ENCODE measurements around the gene DNAH5. TPM values are rescaled to one million over a fixed set of nuclear protein-coding genes. Genes with fewer than 3 reads are reported as not detected.

DNAH5 gene
- total RNA-seq, 4 donors from 2014 or later: 0.17 to 1.2 (median 0.63) TPM

DNA sequence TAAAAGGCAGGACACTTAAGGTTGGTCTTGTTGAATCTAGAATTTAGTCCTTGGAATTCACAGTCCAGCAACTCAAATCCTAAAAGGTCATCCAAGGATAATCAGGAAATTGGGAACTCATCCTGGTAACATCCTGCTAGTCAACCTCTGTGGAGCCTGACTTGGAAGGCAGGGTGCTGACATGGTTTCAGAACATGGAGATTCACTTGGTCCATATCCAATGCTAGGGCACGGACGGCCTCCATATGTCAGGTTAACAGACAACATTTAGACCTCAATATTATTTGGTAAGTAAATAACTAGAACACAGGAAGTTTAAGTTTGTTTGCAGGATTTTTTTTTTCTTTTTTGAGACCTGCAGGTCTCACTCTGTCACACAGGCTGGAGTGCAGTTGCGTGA, 783 bp upstream of the DNAH5 start:
- Histone ChIP-seq H3K9me3 (no peaks in the 10 kb centered on the region), H3K27ac (replicated peaks in 1 of 4) (no peak overlapping the region), H3K4me1 (no peaks in the 10 kb centered on the region), H3K27me3 (no peaks in the 10 kb centered on the region), H3K4me3 (no peak overlapping the region), H3K36me3 (no peaks in the 10 kb centered on the region)
- intact Hi-C loops (cut with DNase I): no loop called here
- no peak for TF ChIP-seq EP300 (IDR thresholded peaks at IDR 0.05)
- no peak for TF ChIP-seq POLR2A (IDR thresholded peaks at IDR 0.05; ENCODE audit: low read depth)
- TF ChIP-seq, protein P1, sequence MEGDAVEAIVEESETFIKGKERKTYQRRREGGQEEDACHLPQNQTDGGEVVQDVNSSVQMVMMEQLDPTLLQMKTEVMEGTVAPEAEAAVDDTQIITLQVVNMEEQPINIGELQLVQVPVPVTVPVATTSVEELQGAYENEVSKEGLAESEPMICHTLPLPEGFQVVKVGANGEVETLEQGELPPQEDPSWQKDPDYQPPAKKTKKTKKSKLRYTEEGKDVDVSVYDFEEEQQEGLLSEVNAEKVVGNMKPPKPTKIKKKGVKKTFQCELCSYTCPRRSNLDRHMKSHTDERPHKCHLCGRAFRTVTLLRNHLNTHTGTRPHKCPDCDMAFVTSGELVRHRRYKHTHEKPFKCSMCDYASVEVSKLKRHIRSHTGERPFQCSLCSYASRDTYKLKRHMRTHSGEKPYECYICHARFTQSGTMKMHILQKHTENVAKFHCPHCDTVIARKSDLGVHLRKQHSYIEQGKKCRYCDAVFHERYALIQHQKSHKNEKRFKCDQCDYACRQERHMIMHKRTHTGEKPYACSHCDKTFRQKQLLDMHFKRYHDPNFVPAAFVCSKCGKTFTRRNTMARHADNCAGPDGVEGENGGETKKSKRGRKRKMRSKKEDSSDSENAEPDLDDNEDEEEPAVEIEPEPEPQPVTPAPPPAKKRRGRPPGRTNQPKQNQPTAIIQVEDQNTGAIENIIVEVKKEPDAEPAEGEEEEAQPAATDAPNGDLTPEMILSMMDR (IDR thresholded peaks at IDR 0.05): no peak
- TF ChIP-seq POLR2AphosphoS5 (IDR thresholded peaks at IDR 0.05): no peak
- no peak for DNase-seq (ENCODE audit: extremely low spot score)
- 100% methylated on average over 3 of the region's 3 CpGs for WGBS

DNA sequence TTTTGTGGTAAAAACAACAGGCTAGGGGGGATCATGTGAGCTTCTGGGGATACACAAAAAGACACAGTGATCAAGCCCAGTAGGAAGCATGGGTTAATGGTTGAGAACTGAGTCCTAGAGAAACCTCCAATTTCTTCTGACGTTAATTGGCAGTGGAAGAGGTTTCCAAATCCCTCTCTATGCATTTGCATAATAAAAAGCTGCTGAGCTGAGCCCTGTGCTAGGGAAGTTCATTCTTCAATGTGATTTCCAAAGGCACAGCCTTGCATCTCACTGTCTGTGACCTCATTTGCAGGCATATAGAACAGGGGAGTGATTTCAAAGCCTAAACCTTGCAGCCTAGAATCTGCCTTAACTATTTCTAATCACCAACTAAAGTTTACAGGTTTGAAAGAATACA, 812 bp downstream of the DNAH5 start:
- Histone ChIP-seq H3K4me3 (no peak overlapping the region), H3K27me3 (no peaks in the 10 kb centered on the region), H3K4me1 (no peaks in the 10 kb centered on the region), H3K27ac (replicated peaks in 1 of 4) (no peak overlapping the region), H3K9me3 (no peaks in the 10 kb centered on the region), H3K36me3 (no peaks in the 10 kb centered on the region)
- TF ChIP-seq POLR2AphosphoS5 (IDR thresholded peaks at IDR 0.05) (no peak), EP300 (IDR thresholded peaks at IDR 0.05) (no peak), POLR2A (IDR thresholded peaks at IDR 0.05; ENCODE audit: low read depth) (no peak)
- TF ChIP-seq, protein P1 (IDR thresholded peaks at IDR 0.05): no peak
- no peak for DNase-seq (ENCODE audit: extremely low spot score)
- 30% methylated on average over 1 of the region's 1 CpG for WGBS
- intact Hi-C loops (cut with DNase I): no loop called here

DNA sequence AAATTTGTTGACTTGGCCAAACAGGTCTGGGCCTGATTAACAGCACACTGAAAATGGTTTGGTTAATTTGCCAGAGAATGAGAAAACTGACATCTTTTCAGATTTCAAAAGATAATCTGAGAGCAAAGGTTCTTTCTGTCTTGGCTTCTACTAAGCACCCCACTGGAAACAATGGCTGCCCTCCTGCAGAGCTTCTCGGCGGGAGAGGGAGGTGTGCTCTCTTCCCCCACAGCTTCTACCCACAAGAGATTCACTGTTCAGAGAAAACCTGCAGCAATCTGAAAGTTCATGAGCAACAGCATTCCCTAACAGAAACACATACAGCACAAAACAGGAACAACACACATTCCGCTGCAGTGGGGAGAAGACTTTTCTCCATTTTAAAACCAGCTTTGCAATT, 3.0 kb downstream of the DNAH5 start:
- intact Hi-C loops (cut with DNase I): no loop called here
- TF ChIP-seq POLR2AphosphoS5 (IDR thresholded peaks at IDR 0.05): no peak
- no peak for TF ChIP-seq EP300 (IDR thresholded peaks at IDR 0.05)
- TF ChIP-seq POLR2A (IDR thresholded peaks at IDR 0.05; ENCODE audit: low read depth): no peak
- TF ChIP-seq, protein P1 (IDR thresholded peaks at IDR 0.05): no peak
- H3K4me1 ChIP-seq: no peaks in the 10 kb centered on the region
- no peak overlapping the region for H3K27ac ChIP-seq (replicated peaks in 1 of 4)
- no peak for DNase-seq (ENCODE audit: extremely low spot score)
- 76% methylated on average over 3 of the region's 3 CpGs for WGBS
- no peak overlapping the region for H3K4me3 ChIP-seq
- H3K9me3 ChIP-seq: no peaks in the 10 kb centered on the region
- no peaks in the 10 kb centered on the region for H3K36me3 ChIP-seq
- no peaks in the 10 kb centered on the region for H3K27me3 ChIP-seq

DNA sequence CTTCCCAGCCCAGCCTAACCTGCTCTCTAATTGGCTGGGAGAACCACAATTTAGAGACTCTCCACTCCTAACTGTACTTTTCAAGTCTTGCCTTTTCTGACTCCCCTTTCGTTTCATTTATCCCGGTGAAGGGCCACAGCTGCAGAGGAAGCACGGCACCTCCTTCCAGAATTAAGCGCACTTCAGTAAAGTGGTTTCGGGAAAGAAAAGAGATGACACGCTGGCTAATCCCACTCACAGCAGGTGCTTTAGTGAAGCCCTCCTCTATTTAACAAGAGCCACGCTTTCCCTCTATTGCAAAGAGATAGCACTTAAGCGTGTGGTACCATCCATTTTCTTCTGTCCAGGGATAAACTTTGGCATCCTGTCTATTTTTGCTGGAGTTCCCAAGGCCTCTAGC, 4.8 kb downstream of the DNAH5 start:
- intact Hi-C loops (cut with DNase I): no loop called here
- Histone ChIP-seq H3K4me3 (no peak overlapping the region), H3K9me3 (no peaks in the 10 kb centered on the region), H3K4me1 (peaks cover 0 to 11% (median 5%) of the 10 kb centered on the region in 4 donors), H3K27me3 (no peaks in the 10 kb centered on the region), H3K36me3 (no peaks in the 10 kb centered on the region), H3K27ac (replicated peaks in 1 of 4) (no peak overlapping the region)
- no peak for DNase-seq (ENCODE audit: extremely low spot score)
- WGBS: 63% methylated on average over 8 of the region's 8 CpGs
- TF ChIP-seq POLR2A (IDR thresholded peaks at IDR 0.05; ENCODE audit: low read depth) (no peak), POLR2AphosphoS5 (IDR thresholded peaks at IDR 0.05) (no peak), EP300 (IDR thresholded peaks at IDR 0.05) (no peak)
- TF ChIP-seq, protein P1 (IDR thresholded peaks at IDR 0.05): no peak

DNA sequence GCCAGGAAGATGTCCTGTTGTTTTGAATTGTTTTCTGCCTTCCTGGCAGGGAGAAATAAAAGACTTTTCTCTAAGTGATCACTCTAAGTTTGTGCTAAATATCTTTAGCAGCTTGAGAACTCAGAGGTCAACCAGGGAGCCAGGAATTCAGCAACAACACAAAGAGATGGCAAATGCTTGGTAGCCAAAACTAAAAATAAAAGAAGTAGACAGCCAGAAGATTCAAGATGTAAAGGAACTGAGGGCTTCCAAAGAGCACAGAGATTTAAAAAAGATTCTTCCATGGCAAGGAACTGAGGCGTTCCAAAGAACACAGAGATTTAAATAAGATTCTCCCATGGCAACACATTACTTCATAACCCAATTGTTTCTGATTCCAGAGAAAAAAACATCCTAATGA, 9.6 kb downstream of the DNAH5 start:
- WGBS: 25% methylated on average over 1 of the region's 1 CpG

More for the DNA sequence above, 9.6 kb downstream of the DNAH5 start:
- no peaks in the 10 kb centered on the region for H3K36me3 ChIP-seq
- no peak for DNase-seq (ENCODE audit: extremely low spot score)
- H3K27ac ChIP-seq (replicated peaks in 1 of 4): no peak overlapping the region
- H3K9me3 ChIP-seq: peaks cover 0 to 8% (median 3%) of the 10 kb centered on the region in 4 donors
- intact Hi-C loops (cut with DNase I): no loop called here
- TF ChIP-seq POLR2AphosphoS5 (IDR thresholded peaks at IDR 0.05) (no peak), EP300 (IDR thresholded peaks at IDR 0.05) (no peak), POLR2A (IDR thresholded peaks at IDR 0.05; ENCODE audit: low read depth) (no peak)
- TF ChIP-seq, protein P1 (IDR thresholded peaks at IDR 0.05): no peak
- no peak overlapping the region for H3K4me3 ChIP-seq
- no peaks in the 10 kb centered on the region for H3K27me3 ChIP-seq
- peaks cover 0 to 11% (median 5%) of the 10 kb centered on the region in 4 donors for H3K4me1 ChIP-seq

All from esophagus muscularis mucosa (tissue), 4 donors.